ENCODE results near the gene IP6K3.

IP6K3 gene

DNA sequence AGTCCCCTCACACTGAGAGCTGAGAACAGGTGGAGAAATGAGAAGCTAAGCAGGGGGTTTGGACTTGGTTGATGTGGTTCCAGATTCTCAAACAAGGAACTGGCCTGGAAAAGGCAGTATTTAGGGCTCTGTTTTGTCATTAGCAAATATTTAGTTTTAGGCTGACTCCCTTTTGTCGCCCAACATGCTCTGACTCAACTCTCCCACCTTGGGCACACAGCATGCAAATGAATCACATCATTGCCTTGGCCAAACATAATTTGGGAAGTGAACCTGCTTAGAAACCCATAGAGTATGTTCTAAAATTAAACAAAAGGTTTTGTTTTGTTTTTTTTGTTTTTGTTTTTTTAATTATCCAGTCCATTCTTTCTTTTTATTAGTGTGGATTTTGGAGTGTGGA lies 25.7 kb downstream of the IP6K3 start:
- Histone ChIP-seq H3K27ac (ENCODE audit: low read length) (no peak overlapping the region), H3K4me2 (ENCODE audit: low read length) (peak overlapping the region; percentile 24), H3K9ac (ENCODE audit: low read length) (no peak overlapping the region), H3K4me3 (ENCODE audit: low read length) (no peak overlapping the region), H3K9me3 (ENCODE audit: insufficient read depth, low read length) (no peaks in the 10 kb centered on the region), H4K20me1 (ENCODE audit: insufficient read depth, low read length) (no peaks in the 10 kb centered on the region), H3K79me2 (ENCODE audit: low read length) (no peaks in the 10 kb centered on the region), H3K27me3 (ENCODE audit: low read depth, low read length) (peaks cover 27% of the 10 kb centered on the region), H3K36me3 (replicated peaks; ENCODE audit: low read depth, low read length) (no peaks in the 10 kb centered on the region), H3K4me1 (ENCODE audit: low read length) (peaks cover 16% of the 10 kb centered on the region), H2AFZ (ENCODE audit: low read depth, low read length) (no peak overlapping the region)
- TF ChIP-seq, protein P1, sequence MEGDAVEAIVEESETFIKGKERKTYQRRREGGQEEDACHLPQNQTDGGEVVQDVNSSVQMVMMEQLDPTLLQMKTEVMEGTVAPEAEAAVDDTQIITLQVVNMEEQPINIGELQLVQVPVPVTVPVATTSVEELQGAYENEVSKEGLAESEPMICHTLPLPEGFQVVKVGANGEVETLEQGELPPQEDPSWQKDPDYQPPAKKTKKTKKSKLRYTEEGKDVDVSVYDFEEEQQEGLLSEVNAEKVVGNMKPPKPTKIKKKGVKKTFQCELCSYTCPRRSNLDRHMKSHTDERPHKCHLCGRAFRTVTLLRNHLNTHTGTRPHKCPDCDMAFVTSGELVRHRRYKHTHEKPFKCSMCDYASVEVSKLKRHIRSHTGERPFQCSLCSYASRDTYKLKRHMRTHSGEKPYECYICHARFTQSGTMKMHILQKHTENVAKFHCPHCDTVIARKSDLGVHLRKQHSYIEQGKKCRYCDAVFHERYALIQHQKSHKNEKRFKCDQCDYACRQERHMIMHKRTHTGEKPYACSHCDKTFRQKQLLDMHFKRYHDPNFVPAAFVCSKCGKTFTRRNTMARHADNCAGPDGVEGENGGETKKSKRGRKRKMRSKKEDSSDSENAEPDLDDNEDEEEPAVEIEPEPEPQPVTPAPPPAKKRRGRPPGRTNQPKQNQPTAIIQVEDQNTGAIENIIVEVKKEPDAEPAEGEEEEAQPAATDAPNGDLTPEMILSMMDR (IDR thresholded peaks at IDR 0.05; ENCODE audit: low read depth, low read length), result no peak
- no peak for TF ChIP-seq EZH2phosphoT487 (IDR thresholded peaks at IDR 0.05; ENCODE audit: low read depth)

- no peaks in the 10 kb centered on the region for H3K9me3 ChIP-seq (ENCODE audit: insufficient read depth, low read length)
- H3K36me3 ChIP-seq (replicated peaks; ENCODE audit: low read depth, low read length), result no peaks in the 10 kb centered on the region
- TF ChIP-seq EZH2phosphoT487 (IDR thresholded peaks at IDR 0.05; ENCODE audit: low read depth), result no peak
- TF ChIP-seq, protein P1 (IDR thresholded peaks at IDR 0.05; ENCODE audit: low read depth, low read length), result no peak
- no peak overlapping the region for H3K4me2 ChIP-seq (ENCODE audit: low read length)
- H4K20me1 ChIP-seq (ENCODE audit: insufficient read depth, low read length), result no peaks in the 10 kb centered on the region
- H3K4me1 ChIP-seq (ENCODE audit: low read length), result peaks cover 16% of the 10 kb centered on the region
- H3K4me3 ChIP-seq (ENCODE audit: low read length), result no peak overlapping the region
- no peaks in the 10 kb centered on the region for H3K79me2 ChIP-seq (ENCODE audit: low read length)
- H3K27me3 ChIP-seq (ENCODE audit: low read depth, low read length), result peaks cover 24% of the 10 kb centered on the region
- H3K9ac ChIP-seq (ENCODE audit: low read length), result no peak overlapping the region
- no peak overlapping the region for H3K27ac ChIP-seq (ENCODE audit: low read length)
- H2AFZ ChIP-seq (ENCODE audit: low read depth, low read length), result no peak overlapping the region
These were observed 27.2 kb downstream of the IP6K3 start for GRCh38 chr6:33719326-33719987.

- H3K9me3 ChIP-seq (ENCODE audit: insufficient read depth, low read length), result no peaks in the 10 kb centered on the region
- no peaks in the 10 kb centered on the region for H3K79me2 ChIP-seq (ENCODE audit: low read length)
- H3K9ac ChIP-seq (ENCODE audit: low read length), result no peak overlapping the region
- H3K27me3 ChIP-seq (ENCODE audit: low read depth, low read length), result peaks cover 17% of the 10 kb centered on the region
- H3K27ac ChIP-seq (ENCODE audit: low read length), result no peak overlapping the region
- H3K36me3 ChIP-seq (replicated peaks; ENCODE audit: low read depth, low read length), result no peaks in the 10 kb centered on the region
- no peak overlapping the region for H3K4me3 ChIP-seq (ENCODE audit: low read length)
- no peak overlapping the region for H2AFZ ChIP-seq (ENCODE audit: low read depth, low read length)
- peaks cover 16% of the 10 kb centered on the region for H3K4me1 ChIP-seq (ENCODE audit: low read length)
- H4K20me1 ChIP-seq (ENCODE audit: insufficient read depth, low read length), result no peaks in the 10 kb centered on the region
- H3K4me2 ChIP-seq (ENCODE audit: low read length), result no peak overlapping the region
- TF ChIP-seq EZH2phosphoT487 (IDR thresholded peaks at IDR 0.05; ENCODE audit: low read depth), result no peak
- TF ChIP-seq, protein P1 (IDR thresholded peaks at IDR 0.05; ENCODE audit: low read depth, low read length), result no peak
These were observed 28.0 kb downstream of the IP6K3 start for GRCh38 chr6:33718713-33719112.

DNA sequence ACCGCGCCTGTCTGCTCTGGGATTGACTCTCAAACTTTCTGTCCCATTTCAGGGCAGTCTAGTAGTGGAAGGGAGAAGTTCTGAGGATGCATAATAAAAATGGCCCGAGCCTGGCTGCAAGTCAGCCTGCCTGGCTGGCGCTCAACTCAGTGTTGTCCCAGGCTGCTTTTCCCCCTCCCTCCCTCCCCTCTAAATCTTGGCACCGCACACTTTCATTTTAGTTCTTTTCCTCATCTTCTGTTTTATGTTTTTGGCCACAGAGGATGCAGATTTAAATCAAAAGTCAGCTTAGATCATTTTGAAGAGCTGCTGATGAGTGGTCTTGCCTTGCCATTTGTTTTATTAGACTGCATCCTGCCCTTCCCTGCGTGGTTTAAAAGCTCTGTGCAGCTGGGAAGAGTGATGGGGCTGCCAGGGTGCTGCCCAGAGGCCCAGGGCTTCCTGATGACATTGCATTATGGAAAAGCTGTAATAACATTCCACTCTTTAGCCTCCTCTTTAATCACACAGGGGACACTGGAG lies 28.7 kb downstream of the IP6K3 start:
- Histone ChIP-seq H3K36me3 (replicated peaks; ENCODE audit: low read depth, low read length) (no peaks in the 10 kb centered on the region), H3K4me1 (ENCODE audit: low read length) (peaks cover 16% of the 10 kb centered on the region), H4K20me1 (ENCODE audit: insufficient read depth, low read length) (no peaks in the 10 kb centered on the region), H3K27ac (ENCODE audit: low read length) (no peak overlapping the region), H3K9ac (ENCODE audit: low read length) (no peak overlapping the region), H3K9me3 (ENCODE audit: insufficient read depth, low read length) (no peaks in the 10 kb centered on the region), H2AFZ (ENCODE audit: low read depth, low read length) (no peak overlapping the region), H3K79me2 (ENCODE audit: low read length) (no peaks in the 10 kb centered on the region), H3K4me2 (ENCODE audit: low read length) (no peak overlapping the region), H3K27me3 (ENCODE audit: low read depth, low read length) (peaks cover 9% of the 10 kb centered on the region), H3K4me3 (ENCODE audit: low read length) (no peak overlapping the region)
- TF ChIP-seq EZH2phosphoT487 (IDR thresholded peaks at IDR 0.05; ENCODE audit: low read depth), result no peak
- TF ChIP-seq, protein P1 (IDR thresholded peaks at IDR 0.05; ENCODE audit: low read depth, low read length), result no peak

All from OCI-LY3 (cell line).